Muscle layer of colon (tissue), 2 donors: ENCODE measurements around the gene ZNF263.

Experiments used
- H3K27ac ChIP-seq: one replicate; pipeline ENCODE4 v1.7.0; 2013; ENCODE audit warnings: low read depth, mild to moderate bottlenecking, low read length, moderate library complexity
- H3K27me3 ChIP-seq, 2 donors: one replicate each; pipeline ENCODE4 v1.7.0; 2013; ENCODE audit warnings: low read length in 2 of 2, mild to moderate bottlenecking in 2 of 2; ENCODE audit not compliant: insufficient read depth in 2 of 2, control insufficient read depth in 1 of 2
- H3K36me3 ChIP-seq: one replicate; pipeline ENCODE4 v1.7.0; 2013; ENCODE audit warnings: mild to moderate bottlenecking, low read length; ENCODE audit not compliant: insufficient read depth
- H3K4me1 ChIP-seq: one replicate; pipeline ENCODE4 v1.7.0; 2013; ENCODE audit warnings: mild to moderate bottlenecking, low read length; ENCODE audit not compliant: insufficient read depth
- H3K4me3 ChIP-seq, 2 donors: one replicate each; pipeline ENCODE4 v1.7.0; 2013; ENCODE audit warnings: low read length in 2 of 2, low read depth in 1 of 2, mild to moderate bottlenecking in 1 of 2, moderate library complexity in 1 of 2
- H3K9ac ChIP-seq: one replicate; pipeline ENCODE4 v1.7.0; 2013; ENCODE audit warnings: low read length
- H3K9me3 ChIP-seq: one replicate; pipeline ENCODE4 v1.7.0; 2013; ENCODE audit warnings: mild to moderate bottlenecking, low read length
- donor health status: abdominal sarcoma.
- donor health status: Adenocarcinoma of cecum.

The ZNF263 gene

DNA sequence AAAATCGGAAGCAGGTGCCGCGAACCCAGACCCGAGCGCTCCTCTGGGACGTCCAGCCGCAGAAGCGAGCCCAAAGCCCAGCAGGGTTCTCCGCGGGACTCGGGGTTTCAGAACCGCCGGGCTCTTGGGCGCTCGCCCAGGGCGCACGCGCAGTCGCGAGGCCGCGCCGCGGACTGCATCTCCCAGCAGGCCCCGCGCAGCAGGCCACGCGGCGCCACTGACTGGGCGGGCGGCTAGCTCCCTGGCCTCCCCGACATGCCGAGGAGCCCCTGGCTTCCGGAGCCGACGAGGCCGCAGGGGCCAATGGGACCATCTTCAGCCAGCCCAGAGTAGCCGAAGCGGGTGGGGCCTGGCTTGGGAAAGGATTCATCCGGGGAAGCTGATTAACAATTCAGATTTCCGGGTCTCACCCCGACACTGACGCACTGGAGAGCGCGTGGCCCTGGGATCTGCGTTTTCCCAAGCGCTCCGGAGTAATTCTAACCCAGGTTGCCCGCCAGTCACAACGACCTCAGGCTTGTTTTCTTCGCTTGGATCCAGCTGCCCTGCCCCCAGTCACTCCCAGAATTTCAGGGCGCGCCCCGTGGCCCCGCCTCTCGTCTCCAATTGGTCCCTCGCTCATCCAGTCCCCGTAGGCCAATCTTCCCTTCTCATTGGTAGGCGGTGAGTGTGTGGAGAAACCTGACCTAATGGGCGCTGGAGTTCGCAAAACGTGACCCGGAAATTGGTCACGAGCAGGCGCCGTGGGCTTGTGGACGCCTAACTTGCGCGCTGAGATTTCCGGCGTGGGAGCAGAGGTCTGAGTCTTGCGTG lies at the start of gene ZNF263:
ZNF263 (plus strand) TSS at position 762 of the 813 bp plus-strand sequence. CDS start 328 bp downstream, outside the sequence.
- Histone ChIP-seq H3K36me3 (peaks cover 31% of the 10 kb centered on the region), H3K4me3 (peak within 1 kb of the TSS; percentile 84 to 93), H3K9me3 (peaks cover 5% of the 10 kb centered on the region), H3K4me1 (peaks cover 28% of the 10 kb centered on the region), H3K9ac (peak within 1 kb of the TSS; percentile 85), H3K27ac (peak within 1 kb of the TSS; percentile 87), H3K27me3 (no peaks in the 10 kb centered on the region)

DNA sequence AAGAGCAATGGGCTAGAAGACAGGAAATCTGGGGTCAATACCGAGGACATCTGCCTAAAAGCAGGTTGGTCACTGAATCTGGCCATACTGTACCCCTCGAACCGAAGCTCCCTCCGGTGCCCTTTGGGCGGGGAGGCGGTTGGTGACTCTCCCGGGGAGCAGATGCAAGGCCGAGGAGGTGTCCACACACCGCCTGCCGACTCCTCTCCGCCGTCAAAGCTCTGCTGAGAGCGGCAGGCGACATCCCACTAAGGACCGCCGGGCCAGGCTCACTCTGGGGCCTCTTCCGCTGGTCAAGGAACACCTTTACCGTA lies 48.8 kb upstream of the ZNF263 start:
- Histone ChIP-seq H3K27me3 (no peaks in the 10 kb centered on the region), H3K9me3 (no peaks in the 10 kb centered on the region), H3K9ac (peak overlapping the region; percentile 72), H3K36me3 (peaks cover 28% of the 10 kb centered on the region), H3K27ac (peak overlapping the region; percentile 84), H3K4me1 (peaks cover 12% of the 10 kb centered on the region), H3K4me3 (peak overlapping the region; percentile 76 to 95)

DNA sequence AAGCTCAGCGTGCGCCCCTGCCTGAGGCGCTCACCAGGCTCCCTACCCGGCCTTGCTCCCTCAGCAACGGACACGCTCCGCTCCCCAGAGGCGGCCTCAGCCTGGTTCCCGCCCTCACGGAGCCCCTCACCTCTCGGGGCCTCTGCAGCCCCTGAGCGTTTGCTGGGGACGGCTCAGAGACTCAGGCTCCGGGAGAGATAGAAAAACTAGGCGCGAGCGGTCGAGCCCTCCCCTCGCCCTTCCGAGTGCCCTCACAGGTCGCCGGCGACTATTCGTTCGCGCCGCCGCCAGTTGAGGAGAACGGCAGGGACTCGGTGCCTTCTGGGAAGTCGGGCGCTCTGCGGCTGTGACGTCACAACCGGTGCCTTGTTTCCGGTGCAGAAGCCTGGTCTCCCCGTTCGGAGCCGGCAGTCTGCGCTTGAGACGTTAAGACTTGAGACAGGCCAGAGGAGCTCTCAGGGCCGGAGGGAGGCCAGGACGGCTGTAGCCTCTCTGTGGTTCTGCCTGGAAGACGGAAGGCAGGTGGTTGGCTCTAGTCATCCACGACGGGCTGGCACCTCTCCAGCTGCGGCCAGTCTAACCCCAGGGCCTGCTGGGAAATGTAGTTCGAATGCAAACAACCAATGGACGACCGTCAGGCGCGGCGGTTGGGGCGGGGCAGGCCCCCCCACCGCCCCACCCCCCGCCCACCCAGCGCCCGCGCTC lies 48.3 kb upstream of the ZNF263 start, which contains the start of gene ZNF200:
ZNF200 (minus strand) TSS at position 302 of the 705 bp plus-strand sequence. CDS start 1,403 bp downstream, outside the sequence.
- Histone ChIP-seq H3K9me3 (no peaks in the 10 kb centered on the region), H3K27ac (peak within 1 kb of the TSS; percentile 84), H3K36me3 (peaks cover 27% of the 10 kb centered on the region), H3K4me3 (peak within 1 kb of the TSS; percentile 76 to 95), H3K9ac (peak within 1 kb of the TSS; percentile 72), H3K27me3 (no peaks in the 10 kb centered on the region), H3K4me1 (peaks cover 12% of the 10 kb centered on the region)

DNA sequence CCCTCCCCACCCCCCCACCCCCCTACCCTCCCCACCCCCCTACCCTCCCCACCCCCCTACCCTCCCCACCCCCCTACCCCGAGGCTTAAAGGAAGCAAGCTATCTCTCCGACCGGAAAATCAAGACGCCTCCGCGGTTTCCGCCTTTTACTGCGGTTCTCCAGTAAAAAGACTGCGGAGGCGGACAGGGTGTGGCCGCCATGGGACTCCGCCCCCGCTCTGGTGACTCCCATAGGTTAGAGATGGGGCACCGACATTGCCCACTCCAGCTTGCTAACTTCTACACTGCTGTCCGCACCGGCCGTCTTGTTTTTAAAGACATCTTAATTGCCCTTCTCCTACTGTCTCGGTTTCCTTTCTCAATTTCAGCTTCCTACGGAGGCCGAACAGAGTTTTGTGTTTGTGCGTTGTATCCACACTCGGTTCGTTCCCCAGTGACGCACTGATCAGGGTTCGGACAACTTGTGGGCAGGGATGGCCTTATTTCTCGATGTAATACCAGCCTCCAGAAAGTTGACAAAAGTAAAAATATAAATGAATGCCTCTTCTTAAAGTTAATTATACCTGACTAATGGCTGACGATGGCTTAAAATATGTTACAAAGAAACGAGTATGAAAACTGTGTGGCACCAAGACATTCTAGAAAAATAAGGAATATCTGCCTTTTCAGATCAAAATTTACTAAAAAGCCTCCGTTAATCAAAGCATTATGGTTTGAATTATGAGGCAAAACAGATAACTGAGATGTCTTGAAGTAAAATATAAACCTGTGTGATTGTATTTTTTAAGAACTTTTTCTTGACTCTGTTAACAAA lies 47.2 kb upstream of the ZNF263 start:
- Histone ChIP-seq H3K4me1 (peaks cover 12% of the 10 kb centered on the region), H3K27me3 (no peaks in the 10 kb centered on the region), H3K36me3 (peaks cover 17% of the 10 kb centered on the region), H3K9ac (no peak overlapping the region), H3K27ac (no peak overlapping the region), H3K9me3 (no peaks in the 10 kb centered on the region), H3K4me3 (no peak overlapping the region)

DNA sequence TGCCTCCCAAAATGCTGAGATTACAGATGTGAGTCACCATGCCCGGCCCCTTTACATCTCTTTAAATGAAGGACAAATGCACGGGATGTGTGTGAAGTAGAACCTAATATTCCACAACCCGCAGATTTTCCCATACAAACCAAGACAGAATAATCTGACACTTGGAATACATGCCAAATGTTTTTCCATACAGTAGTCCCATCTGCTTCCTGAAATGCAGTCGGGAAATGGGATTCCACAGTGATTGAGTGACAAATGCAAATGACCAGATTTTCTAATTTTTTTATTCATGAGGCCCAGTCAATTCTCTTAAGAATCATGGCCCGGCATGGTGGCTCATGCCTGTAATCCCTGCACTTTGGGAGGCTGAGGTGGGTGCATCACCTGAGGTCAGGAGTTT lies 41.5 kb upstream of the ZNF263 start:
- H3K27ac ChIP-seq, result no peak overlapping the region
- no peaks in the 10 kb centered on the region for H3K9me3 ChIP-seq

DNA sequence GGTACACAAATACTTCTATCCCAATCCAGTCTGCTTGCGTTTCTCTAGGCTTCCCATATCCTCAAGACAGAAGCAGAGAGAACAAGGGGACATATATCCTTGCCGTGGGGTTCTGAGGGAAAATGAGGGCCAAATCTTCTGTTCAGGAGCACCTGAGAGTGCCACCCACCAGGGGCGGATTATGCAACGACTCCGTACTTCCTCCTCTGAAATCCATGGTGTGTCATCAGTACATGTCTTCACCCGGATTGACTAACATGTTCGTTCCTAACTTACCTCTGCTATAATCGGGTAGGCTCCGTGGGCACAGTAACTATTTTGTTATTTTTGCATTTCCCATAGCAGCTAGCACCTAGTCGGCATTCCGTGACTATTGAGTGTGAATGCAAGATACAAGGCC lies 40.6 kb upstream of the ZNF263 start:
- no peaks in the 10 kb centered on the region for H3K27me3 ChIP-seq
- no peaks in the 10 kb centered on the region for H3K4me1 ChIP-seq
- no peak overlapping the region for H3K4me3 ChIP-seq
- no peak overlapping the region for H3K27ac ChIP-seq
- H3K36me3 ChIP-seq, result no peaks in the 10 kb centered on the region
- no peak overlapping the region for H3K9ac ChIP-seq
- no peaks in the 10 kb centered on the region for H3K9me3 ChIP-seq

More for the DNA sequence above, 41.5 kb upstream of the ZNF263 start:
- Histone ChIP-seq H3K36me3 (no peaks in the 10 kb centered on the region), H3K9ac (no peak overlapping the region), H3K4me1 (no peaks in the 10 kb centered on the region), H3K4me3 (no peak overlapping the region), H3K27me3 (no peaks in the 10 kb centered on the region)

DNA sequence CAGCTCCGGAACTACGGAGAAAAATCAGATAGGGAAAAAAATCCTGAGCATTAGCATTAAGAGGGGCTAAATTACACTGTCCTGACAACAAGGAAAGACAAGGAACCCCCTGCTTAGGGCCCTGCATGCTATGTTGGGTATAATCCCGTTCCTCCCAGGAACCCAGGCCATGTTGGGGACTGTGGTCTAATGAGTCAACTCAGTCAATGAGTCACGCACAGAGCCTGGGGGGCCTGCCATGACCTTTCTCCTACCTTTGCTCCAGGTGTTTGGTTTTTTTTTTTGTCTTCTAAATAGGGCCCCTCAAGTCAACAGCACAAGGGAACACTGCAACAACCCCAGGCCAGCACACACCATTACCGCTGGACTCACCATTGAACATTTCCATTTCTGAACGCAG lies 39.4 kb upstream of the ZNF263 start:
- Histone ChIP-seq H3K4me1 (no peaks in the 10 kb centered on the region), H3K27me3 (no peaks in the 10 kb centered on the region), H3K36me3 (no peaks in the 10 kb centered on the region), H3K27ac (no peak overlapping the region), H3K4me3 (no peak overlapping the region), H3K9ac (no peak overlapping the region), H3K9me3 (no peaks in the 10 kb centered on the region)

DNA sequence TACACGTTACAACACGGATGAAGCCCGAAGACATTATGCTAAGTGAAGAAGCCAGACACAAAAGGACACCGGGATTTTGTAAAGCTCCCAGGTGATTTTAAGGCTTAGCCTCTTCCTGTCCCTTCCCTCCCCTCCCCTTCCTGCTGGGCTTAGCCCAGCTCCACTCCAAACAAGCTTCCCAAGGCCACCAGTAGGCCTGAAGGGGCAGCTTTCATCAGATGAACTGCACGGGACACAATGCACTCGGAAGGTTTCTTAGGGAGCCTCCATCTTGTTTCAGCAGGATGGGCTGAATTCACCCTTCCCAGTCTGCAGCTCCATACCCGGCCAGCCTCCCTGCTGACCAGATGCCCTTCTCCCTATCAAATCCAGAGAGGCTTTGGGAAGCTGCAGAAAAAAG lies 37.3 kb upstream of the ZNF263 start:
- H3K9ac ChIP-seq, result no peak overlapping the region
- no peaks in the 10 kb centered on the region for H3K9me3 ChIP-seq
- H3K36me3 ChIP-seq, result no peaks in the 10 kb centered on the region
- H3K4me1 ChIP-seq, result no peaks in the 10 kb centered on the region
- H3K4me3 ChIP-seq, result no peak overlapping the region
- no peaks in the 10 kb centered on the region for H3K27me3 ChIP-seq
- H3K27ac ChIP-seq, result no peak overlapping the region

DNA sequence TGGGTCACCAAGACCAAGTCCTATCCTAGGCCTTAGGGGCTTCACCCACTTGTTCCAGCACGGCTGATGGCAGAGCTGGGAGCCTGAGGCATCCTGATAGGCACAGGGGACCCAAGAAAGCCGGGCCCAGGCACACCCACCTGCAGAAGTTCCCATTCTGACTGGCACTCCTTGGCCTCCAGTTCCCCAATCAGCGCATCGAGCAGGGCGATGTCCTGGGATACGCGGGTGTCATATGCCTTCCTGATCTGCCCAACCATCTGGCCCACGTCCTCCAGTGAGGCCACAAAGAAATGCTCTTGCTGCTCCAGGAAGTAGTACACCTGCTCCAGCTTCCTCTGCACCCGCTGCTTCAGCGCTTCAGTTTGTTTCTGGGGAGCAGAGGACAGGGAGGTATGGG lies 36.4 kb upstream of the ZNF263 start:
- no peak overlapping the region for H3K27ac ChIP-seq
- H3K36me3 ChIP-seq, result no peaks in the 10 kb centered on the region
- H3K4me1 ChIP-seq, result no peaks in the 10 kb centered on the region
- H3K27me3 ChIP-seq, result no peaks in the 10 kb centered on the region
- no peaks in the 10 kb centered on the region for H3K9me3 ChIP-seq
- H3K9ac ChIP-seq, result no peak overlapping the region
- no peak overlapping the region for H3K4me3 ChIP-seq

DNA sequence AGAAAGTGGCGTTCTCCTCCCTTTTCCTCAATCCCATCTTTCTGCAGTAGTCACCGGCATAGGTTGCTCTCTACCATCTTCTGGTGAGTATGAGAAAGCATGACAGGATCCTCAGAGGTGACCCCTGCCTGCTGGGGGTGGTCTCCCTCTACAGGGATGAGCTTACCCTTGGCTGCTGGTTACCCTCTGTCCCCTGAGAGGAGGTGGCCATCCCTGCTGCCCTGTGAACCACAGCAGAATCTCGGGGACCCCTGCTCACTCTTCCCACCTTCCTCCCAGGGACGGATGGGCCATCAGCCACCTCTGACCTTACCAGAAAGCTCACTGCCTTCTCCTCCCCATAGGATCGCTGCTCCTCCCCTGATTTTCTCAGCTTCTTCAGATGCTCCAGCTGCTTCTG lies 34.7 kb upstream of the ZNF263 start:
- H3K4me1 ChIP-seq, result no peaks in the 10 kb centered on the region

DNA sequence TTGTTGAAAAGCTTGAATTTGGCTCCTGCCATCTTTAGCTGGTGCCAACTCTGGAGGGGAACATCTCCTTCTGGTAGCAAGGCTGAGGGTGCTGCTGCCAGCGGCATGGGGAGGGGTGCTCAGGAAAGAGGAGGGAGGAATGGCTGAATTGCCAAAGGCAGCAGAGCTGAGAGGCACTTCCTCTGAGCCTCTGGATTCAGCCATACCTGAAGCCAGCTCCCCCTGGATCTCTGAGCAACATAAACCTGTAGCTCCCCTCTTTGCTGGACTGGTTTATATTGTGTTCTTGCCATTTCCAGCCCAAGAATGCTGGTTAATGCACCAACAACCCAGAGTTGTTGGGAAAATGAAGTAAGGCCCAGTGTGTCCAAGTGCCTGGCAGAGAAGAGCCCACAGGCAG lies 34.3 kb upstream of the ZNF263 start:
- Histone ChIP-seq H3K4me3 (no peak overlapping the region), H3K9me3 (no peaks in the 10 kb centered on the region), H3K4me1 (no peaks in the 10 kb centered on the region), H3K36me3 (no peaks in the 10 kb centered on the region), H3K27me3 (no peaks in the 10 kb centered on the region), H3K9ac (no peak overlapping the region), H3K27ac (no peak overlapping the region)

More for the DNA sequence above, 34.7 kb upstream of the ZNF263 start:
- Histone ChIP-seq H3K36me3 (no peaks in the 10 kb centered on the region), H3K9me3 (no peaks in the 10 kb centered on the region), H3K27ac (no peak overlapping the region), H3K4me3 (no peak overlapping the region), H3K9ac (no peak overlapping the region), H3K27me3 (no peaks in the 10 kb centered on the region)
